Measurements from ENCODE around the gene ABCA5.
"Not testable (repeated sequence)": the region's sequence is repeated elsewhere in the genome, so short reads cannot be mapped to it uniquely, and the experiment has no call there.

The ABCA5 gene

DNA sequence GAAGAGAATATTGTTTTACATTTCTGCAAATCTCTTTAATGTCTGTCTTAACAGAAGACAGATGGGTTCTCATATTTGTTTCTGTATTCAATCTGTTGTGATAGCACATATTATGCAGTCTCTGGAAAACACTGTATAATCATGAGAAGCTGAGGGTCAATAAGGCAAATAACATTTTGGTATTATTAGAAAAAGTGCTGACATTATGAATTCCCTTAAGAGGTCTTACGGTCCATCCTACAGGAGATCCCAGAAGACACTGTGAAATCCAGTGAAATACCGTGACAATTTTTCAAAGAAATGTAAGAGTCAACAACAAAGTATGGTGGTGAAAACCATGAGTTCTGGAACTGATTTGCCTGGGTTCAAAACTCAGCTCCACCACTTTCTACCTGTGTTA lies 42.3 kb downstream of the ABCA5 start:
- DNase-seq (no peak), ATAC-seq (ENCODE audit: insufficient read depth, low read depth) (no peak)
- Histone ChIP-seq H3K27me3 (ENCODE audit: insufficient read depth, low read length, poor library complexity) (no peaks in the 10 kb centered on the region), H3K4me1 (ENCODE audit: insufficient read depth, low read length) (no peaks in the 10 kb centered on the region), H4K20me1 (ENCODE audit: insufficient read depth, low read length) (no peaks in the 10 kb centered on the region), H3K79me2 (ENCODE audit: insufficient read depth, low read length) (no peaks in the 10 kb centered on the region), H3K9ac (ENCODE audit: low read depth, low read length) (no peak overlapping the region), H2AFZ (ENCODE audit: low read depth, low read length) (no peak overlapping the region), H3K4me2 (ENCODE audit: insufficient read depth, low read length) (no peak overlapping the region), H3K27ac (ENCODE audit: low read length) (no peak overlapping the region), H3K9me3 (ENCODE audit: insufficient read depth, low read length, severe bottlenecking) (no peaks in the 10 kb centered on the region), H3K4me3 (ENCODE audit: low read depth in 1 of 2, low read length in 2 of 2) (no peak overlapping the region), H3K36me3 (ENCODE audit: insufficient read depth, low read length) (no peaks in the 10 kb centered on the region)
- no peak for TF ChIP-seq EZH2 (IDR thresholded peaks at IDR 0.05; ENCODE audit: borderline replicate concordance, low read depth, low read length, severe bottlenecking)

DNA sequence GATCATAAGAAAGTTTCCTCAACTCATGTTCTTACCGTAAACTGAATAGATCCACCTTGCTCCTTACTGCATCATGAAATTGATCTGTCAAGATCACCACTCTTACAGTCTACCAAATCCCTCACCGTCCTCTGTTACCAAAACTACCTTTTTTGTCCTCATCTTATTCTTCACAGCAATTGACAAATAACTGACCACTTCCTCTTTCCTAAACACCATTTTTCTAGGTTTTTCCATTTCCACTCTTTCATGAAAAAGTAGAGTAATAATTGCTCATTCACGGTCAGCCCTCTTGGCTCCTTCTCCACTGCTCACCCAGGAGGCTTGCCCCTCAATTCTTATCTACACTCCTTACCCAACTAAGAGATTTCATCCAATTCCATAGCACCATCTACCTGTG lies 44.9 kb downstream of the ABCA5 start:
- H3K9ac ChIP-seq (ENCODE audit: low read depth, low read length): no peak overlapping the region
- no peaks in the 10 kb centered on the region for H3K79me2 ChIP-seq (ENCODE audit: insufficient read depth, low read length)
- ATAC-seq (ENCODE audit: insufficient read depth, low read depth) (no peak), DNase-seq (no peak)
- no peak overlapping the region for H2AFZ ChIP-seq (ENCODE audit: low read depth, low read length)
- no peaks in the 10 kb centered on the region for H3K4me1 ChIP-seq (ENCODE audit: insufficient read depth, low read length)
- no peak overlapping the region for H3K27ac ChIP-seq (ENCODE audit: low read length)
- no peaks in the 10 kb centered on the region for H4K20me1 ChIP-seq (ENCODE audit: insufficient read depth, low read length)
- TF ChIP-seq, protein P1, sequence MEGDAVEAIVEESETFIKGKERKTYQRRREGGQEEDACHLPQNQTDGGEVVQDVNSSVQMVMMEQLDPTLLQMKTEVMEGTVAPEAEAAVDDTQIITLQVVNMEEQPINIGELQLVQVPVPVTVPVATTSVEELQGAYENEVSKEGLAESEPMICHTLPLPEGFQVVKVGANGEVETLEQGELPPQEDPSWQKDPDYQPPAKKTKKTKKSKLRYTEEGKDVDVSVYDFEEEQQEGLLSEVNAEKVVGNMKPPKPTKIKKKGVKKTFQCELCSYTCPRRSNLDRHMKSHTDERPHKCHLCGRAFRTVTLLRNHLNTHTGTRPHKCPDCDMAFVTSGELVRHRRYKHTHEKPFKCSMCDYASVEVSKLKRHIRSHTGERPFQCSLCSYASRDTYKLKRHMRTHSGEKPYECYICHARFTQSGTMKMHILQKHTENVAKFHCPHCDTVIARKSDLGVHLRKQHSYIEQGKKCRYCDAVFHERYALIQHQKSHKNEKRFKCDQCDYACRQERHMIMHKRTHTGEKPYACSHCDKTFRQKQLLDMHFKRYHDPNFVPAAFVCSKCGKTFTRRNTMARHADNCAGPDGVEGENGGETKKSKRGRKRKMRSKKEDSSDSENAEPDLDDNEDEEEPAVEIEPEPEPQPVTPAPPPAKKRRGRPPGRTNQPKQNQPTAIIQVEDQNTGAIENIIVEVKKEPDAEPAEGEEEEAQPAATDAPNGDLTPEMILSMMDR (IDR thresholded peaks at IDR 0.05; ENCODE audit: borderline replicate concordance, extremely low read depth, low read length, poor library complexity, severe bottlenecking): no peak
- TF ChIP-seq EZH2 (IDR thresholded peaks at IDR 0.05; ENCODE audit: borderline replicate concordance, low read depth, low read length, severe bottlenecking): no peak
- H3K27me3 ChIP-seq (ENCODE audit: insufficient read depth, low read length, poor library complexity): no peaks in the 10 kb centered on the region
- no peak overlapping the region for H3K4me2 ChIP-seq (ENCODE audit: insufficient read depth, low read length)
- H3K4me3 ChIP-seq (ENCODE audit: low read depth in 1 of 2, low read length in 2 of 2): no peak overlapping the region
- no peaks in the 10 kb centered on the region for H3K9me3 ChIP-seq (ENCODE audit: insufficient read depth, low read length, severe bottlenecking)
- H3K36me3 ChIP-seq (ENCODE audit: insufficient read depth, low read length): no peaks in the 10 kb centered on the region

DNA sequence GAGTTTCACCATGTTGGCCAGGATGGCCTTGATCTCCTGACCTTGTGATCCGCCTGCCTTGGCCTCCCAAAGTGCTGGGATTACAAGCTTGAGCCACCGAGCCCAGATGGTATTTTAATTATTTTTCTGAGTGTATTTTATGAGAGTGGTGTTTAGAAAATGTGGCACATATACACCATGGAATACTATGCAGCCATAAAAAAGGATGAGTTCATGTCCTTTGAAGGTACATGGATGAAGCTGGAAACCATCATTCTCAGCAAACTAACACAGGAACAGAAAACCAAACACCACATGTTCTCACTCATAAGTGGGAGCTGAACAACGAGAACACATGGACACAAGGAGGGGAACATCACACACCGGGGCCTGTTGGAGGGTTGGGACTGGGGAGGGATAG lies 50.7 kb downstream of the ABCA5 start:
- not testable (repeated sequence) for H3K4me3 ChIP-seq (ENCODE audit: low read depth in 1 of 2, low read length in 2 of 2); H3K27ac ChIP-seq (ENCODE audit: low read length); DNase-seq; H3K36me3 ChIP-seq (ENCODE audit: insufficient read depth, low read length); ATAC-seq (ENCODE audit: insufficient read depth, low read depth); H2AFZ ChIP-seq (ENCODE audit: low read depth, low read length); H3K79me2 ChIP-seq (ENCODE audit: insufficient read depth, low read length); H3K4me1 ChIP-seq (ENCODE audit: insufficient read depth, low read length); H3K27me3 ChIP-seq (ENCODE audit: insufficient read depth, low read length, poor library complexity); H3K4me2 ChIP-seq (ENCODE audit: insufficient read depth, low read length); H4K20me1 ChIP-seq (ENCODE audit: insufficient read depth, low read length); H3K9ac ChIP-seq (ENCODE audit: low read depth, low read length); H3K9me3 ChIP-seq (ENCODE audit: insufficient read depth, low read length, severe bottlenecking)

DNA sequence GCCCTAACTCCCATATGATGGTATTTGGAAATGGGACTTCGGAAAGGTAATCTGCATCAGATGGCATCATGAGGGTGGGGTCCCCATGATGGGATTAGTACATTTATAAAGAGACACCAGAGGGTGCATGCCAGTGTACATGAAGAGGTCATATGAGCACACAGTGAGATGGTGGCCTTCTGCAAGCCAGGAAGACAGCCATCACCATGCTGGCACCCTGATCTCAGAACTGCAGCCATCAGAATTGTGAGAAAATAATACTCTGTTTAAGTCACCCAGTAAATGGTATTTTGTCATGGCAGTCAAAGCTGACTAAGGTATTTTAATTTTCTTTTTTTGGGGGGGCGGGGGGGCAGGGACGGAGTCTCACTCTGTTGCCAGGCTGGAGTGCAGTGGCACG lies 51.2 kb downstream of the ABCA5 start:
- no peak overlapping the region for H3K27ac ChIP-seq (ENCODE audit: low read length)
- no peaks in the 10 kb centered on the region for H3K27me3 ChIP-seq (ENCODE audit: insufficient read depth, low read length, poor library complexity)
- no peak overlapping the region for H3K9ac ChIP-seq (ENCODE audit: low read depth, low read length)
- no peak overlapping the region for H2AFZ ChIP-seq (ENCODE audit: low read depth, low read length)
- H4K20me1 ChIP-seq (ENCODE audit: insufficient read depth, low read length): no peaks in the 10 kb centered on the region
- no peaks in the 10 kb centered on the region for H3K79me2 ChIP-seq (ENCODE audit: insufficient read depth, low read length)
- ATAC-seq (ENCODE audit: insufficient read depth, low read depth) (no peak), DNase-seq (no peak)
- no peak overlapping the region for H3K4me2 ChIP-seq (ENCODE audit: insufficient read depth, low read length)
- no peak overlapping the region for H3K4me3 ChIP-seq (ENCODE audit: low read depth in 1 of 2, low read length in 2 of 2)
- no peaks in the 10 kb centered on the region for H3K4me1 ChIP-seq (ENCODE audit: insufficient read depth, low read length)
- TF ChIP-seq EZH2 (IDR thresholded peaks at IDR 0.05; ENCODE audit: borderline replicate concordance, low read depth, low read length, severe bottlenecking): no peak
- TF ChIP-seq, protein P1 (IDR thresholded peaks at IDR 0.05; ENCODE audit: borderline replicate concordance, extremely low read depth, low read length, poor library complexity, severe bottlenecking): no peak
- H3K36me3 ChIP-seq (ENCODE audit: insufficient read depth, low read length): no peaks in the 10 kb centered on the region
- H3K9me3 ChIP-seq (ENCODE audit: insufficient read depth, low read length, severe bottlenecking): no peaks in the 10 kb centered on the region
